GM12878 (cell line): Measurements from ENCODE around the gene FBN3. TPM values are rescaled to one million over a fixed set of nuclear protein-coding genes. Genes with fewer than 3 reads are reported as not detected.

ENCODE experiments used
- ATAC-seq: fragments of 200-7000 bp; cut with Tn5 transposase; 3 replicates; pipeline ENCODE4 v1.9.1; 2020; ENCODE audit warnings: mild to moderate bottlenecking, moderate library complexity
- BruUV-seq: library from RNA; stranded (reverse); fragments of 400-500 nt; replicated peaks from 2 replicates; lab custom pipeline; 2021; lab: Mats Ljungman, UMichigan
- CTCF ChIA-PET: fragments of 300-600 bp; sonication (Branson Sonifier 250); formaldehyde crosslinking; extraction: SDS; loops from one replicate; lab custom pipeline; 2021; ENCODE audit warnings: inconsistent platforms; lab: Yijun Ruan, JAX
- POLR2A ChIA-PET: fragments of 350-600 bp; formaldehyde crosslinking; extraction: SDS; loops from one replicate; lab custom pipeline; 2021; ENCODE audit warnings: inconsistent platforms; lab: Charles Lee
- RAD21 ChIA-PET: fragments of 300-600 bp; sonication (Branson Sonifier 250); formaldehyde crosslinking; loops from one replicate; lab custom pipeline; 2023; ENCODE audit warnings: antibody characterized with exemption; ENCODE audit not compliant: unreplicated experiment; lab: Charles Lee
- SMC1A ChIA-PET: fragments of 300-600 bp; sonication (Branson Sonifier 250); formaldehyde crosslinking; loops from one replicate; lab custom pipeline; 2023; ENCODE audit not compliant: unreplicated experiment, uncharacterized antibody; lab: Charles Lee
- DNase-seq: peaks from one replicate; pipeline ENCODE4 v3.0.0-alpha.2; 2011; ENCODE audit warnings: low read depth, low spot score
- FAIRE-seq: peaks from 3 replicates; lab custom pipeline; 2011; peaks lifted over from hg19 to GRCh38; lab: Jason Lieb, UNC
- H2AFZ ChIP-seq: 2 replicates; pipeline ENCODE4 v1.6.0; 2011; ENCODE audit warnings: low read depth, low read length, control low read depth; ENCODE audit not compliant: control insufficient read depth
- H3K27ac ChIP-seq: 2 replicates; pipeline ENCODE4 v1.5.1; 2011; ENCODE audit warnings: control low read depth; ENCODE audit not compliant: control insufficient read depth, insufficient read depth
- H3K27me3 ChIP-seq, 2 experiments: replicated peaks in 1 of 2; 2 replicates each; pipeline versions ENCODE4 v1.6.0 to v1.6.1; 2011; ENCODE audit warnings: low read length in 1 of 2; ENCODE audit not compliant: control insufficient read depth in 2 of 2, insufficient read depth in 2 of 2
- H3K36me3 ChIP-seq, 2 experiments: 2 replicates each; pipeline ENCODE4 v1.5.1; 2011; ENCODE audit warnings: low read length in 1 of 2; ENCODE audit not compliant: control insufficient read depth in 2 of 2, insufficient read depth in 2 of 2
- H3K4me1 ChIP-seq: 2 replicates; pipeline ENCODE4 v1.6.1; 2011; ENCODE audit warnings: mild to moderate bottlenecking, low read length, moderate library complexity, mixed read lengths; ENCODE audit not compliant: control insufficient read depth, insufficient read depth
- H3K4me2 ChIP-seq: 2 replicates; pipeline ENCODE4 v1.6.0; 2011; ENCODE audit warnings: control low read depth; ENCODE audit not compliant: control insufficient read depth, insufficient read depth
- H3K4me3 ChIP-seq: fragments of 200-600 bp; sonication (generic); 2 replicates; pipeline ENCODE4 v1.5.1; 2016
- H3K79me2 ChIP-seq: 2 replicates; pipeline ENCODE4 v1.6.0; 2011; ENCODE audit warnings: low read length; ENCODE audit not compliant: control insufficient read depth, insufficient read depth
- H3K9ac ChIP-seq: 2 replicates; pipeline ENCODE4 v1.8.0; 2011; ENCODE audit warnings: low read length, control low read depth, mixed read lengths; ENCODE audit not compliant: control insufficient read depth, insufficient read depth
- H3K9me3 ChIP-seq: replicated peaks from 3 replicates; pipeline ENCODE4 v1.5.1; 2011; ENCODE audit warnings: mild to moderate bottlenecking, low read length; ENCODE audit not compliant: control insufficient read depth, insufficient read depth
- H4K20me1 ChIP-seq: 2 replicates; pipeline ENCODE4 v1.6.0; 2011; ENCODE audit not compliant: control insufficient read depth, insufficient read depth
- CBX3 ChIP-seq: fragments of 200-600 bp; sonication (generic); IDR thresholded peaks from 2 replicates; pipeline ENCODE4 v1.6.1; 2016; ENCODE audit warnings: low read depth, borderline replicate concordance
- JUND ChIP-seq: IDR thresholded peaks from 2 replicates; pipeline ENCODE4 v1.6.1; 2012; ENCODE audit warnings: low read depth, mild to moderate bottlenecking, low read length, improper control_type of control experiment, moderate library complexity
- KLF5 ChIP-seq: fragments of 450-650 bp; IDR thresholded peaks from 2 replicates; pipeline ENCODE4 v1.6.1; 2014; ENCODE audit warnings: mild to moderate bottlenecking; ENCODE audit not compliant: partially characterized antibody
- MEF2B ChIP-seq: fragments of 450-650 bp; IDR thresholded peaks from 2 replicates; pipeline ENCODE4 v1.6.1; 2018; ENCODE audit warnings: mild to moderate bottlenecking, moderate library complexity; ENCODE audit not compliant: partially characterized antibody, poor library complexity, severe bottlenecking
- RB1 ChIP-seq: fragments of 450-650 bp; formaldehyde crosslinking; IDR thresholded peaks from 2 replicates; pipeline ENCODE4 v1.6.1; 2017; ENCODE audit warnings: mild to moderate bottlenecking, borderline replicate concordance
- WGBS: methylation state at CpG from one replicate; pipeline ENCODE4 v1.1.6; 2016; ENCODE audit warnings: low lambda C conversion rate; ENCODE audit not compliant: insufficient replicate concordance, insufficient coverage; ENCODE audit errors: missing lambda C conversion rate; 5-methylcytosine and 5-hydroxymethylcytosine counted together
- in situ Hi-C: fragments of 300-500 bp; cut with MboI; formaldehyde crosslinking; loops from 9 replicates; pipeline ENCODE4 v1.14.3; 2018; ENCODE audit warnings: mixed read lengths
- intact Hi-C: fragments of 100-400 bp; cut with micrococcal nuclease; formaldehyde crosslinking; loops from one replicate; pipeline ENCODE4 v1.14.2; 2022; ENCODE audit not compliant: unreplicated experiment
- polyA plus RNA-seq, 11 experiments: library from polyadenylated mRNA; depleted of rRNA in 4 of 11; unstranded in 6 of 11; stranded (reverse) in 5 of 11; fragments of >200 nt; fragmentation: Nextera tagmentation in 4 of 11; fragmentation: Illumina TruSeq in 1 of 11; extraction: Ambion mirVana in 4 of 11; extraction: Trizol in 1 of 11; gene quantifications; 1 replicate in 1 of 11; 2 replicates in 10 of 11; pipeline versions ENCODE4 v1.2.1 to v1.2.3, GENCODE V29; 2011 to 2016; ENCODE audit warnings: inconsistent platforms in 2 of 11, missing spikeins in 2 of 11, low read depth in 1 of 11
- total RNA-seq, 4 experiments: library from RNA; depleted of rRNA in 3 of 4; stranded (reverse); fragments of >200 nt in 3 of 4; fragmentation: Illumina TruSeq in 1 of 4; extraction: Trizol in 1 of 4; gene quantifications; 2 replicates each; pipeline versions ENCODE4 v1.2.1 to v1.2.3, GENCODE V29; 2013 to 2021
- TF ChIP-seq, protein P1 (sequence below): fragments of 450-650 bp; IDR thresholded peaks from 2 replicates; pipeline ENCODE4 v1.6.1; 2016; ENCODE audit warnings: mild to moderate bottlenecking, moderate library complexity, borderline replicate concordance
- TF ChIP-seq, protein P2 (sequence below): fragments of 450-650 bp; IDR thresholded peaks from 2 replicates; pipeline ENCODE4 v1.6.1; 2017; ENCODE audit warnings: low read depth, mild to moderate bottlenecking, moderate library complexity
- TF ChIP-seq, protein P3 (sequence below): fragments of 450-650 bp; IDR thresholded peaks from 2 replicates; pipeline ENCODE4 v1.6.1; 2014; ENCODE audit warnings: mild to moderate bottlenecking
- TF ChIP-seq, protein P4 (sequence below): fragments of 450-650 bp; formaldehyde crosslinking; IDR thresholded peaks from 2 replicates; pipeline ENCODE4 v1.4.0; 2020; ENCODE audit warnings: mild to moderate bottlenecking, moderate library complexity

The FBN3 gene
- total and polyA plus RNA-seq, 10 of the 15 experiments (the other 5 are each of a cell fraction or from before 2014, with no cell fraction given), result 0.05 TPM; not detected in 9

DNA sequence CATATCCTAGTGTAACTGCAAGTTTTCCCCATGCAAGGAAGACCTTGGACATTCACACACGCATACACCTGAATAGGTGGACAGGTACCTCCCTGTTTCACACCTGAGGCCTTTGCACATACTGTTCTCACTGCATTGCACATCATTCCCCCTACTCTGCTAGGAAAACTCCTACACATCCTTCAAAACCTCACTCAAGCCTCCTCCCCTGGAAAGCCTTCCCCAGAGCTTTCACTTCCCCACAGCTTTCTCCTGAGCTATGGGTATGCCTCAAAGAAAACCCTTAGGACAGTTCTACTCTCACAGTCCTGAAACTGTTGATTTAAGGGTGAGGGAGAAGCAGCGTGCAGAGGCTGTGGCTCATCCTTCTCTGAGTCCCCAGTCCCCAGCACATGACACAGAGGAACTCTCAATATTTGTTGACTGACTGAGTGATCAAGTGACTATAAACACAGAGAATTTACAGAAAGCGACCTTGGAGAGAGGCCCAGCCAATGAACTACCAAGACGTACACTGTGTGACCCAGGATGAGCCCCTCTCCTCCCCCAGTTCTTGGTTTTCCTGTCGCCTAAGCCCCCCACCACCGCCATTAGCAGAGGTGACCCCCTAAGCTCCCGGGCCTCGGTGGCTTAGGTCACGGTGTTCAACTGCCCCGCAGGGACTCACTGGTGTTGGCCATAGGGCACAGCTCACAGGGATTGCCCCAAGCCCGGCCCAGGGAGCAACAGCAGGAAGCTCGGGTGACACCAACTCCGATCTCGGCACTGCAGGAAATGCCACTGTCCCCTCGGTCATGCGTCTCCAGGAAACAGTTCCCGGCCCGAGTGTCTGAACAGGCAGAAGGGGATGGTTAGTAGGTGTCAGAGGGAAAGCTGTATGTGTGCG, 40.6 kb downstream of the FBN3 start:
- BruUV-seq, result no TSS peak
- Histone ChIP-seq H2AFZ (no peak overlapping the region), H3K79me2 (no peaks in the 10 kb centered on the region), H3K27me3 (no peaks in the 10 kb centered on the region), H4K20me1 (no peaks in the 10 kb centered on the region), H3K4me3 (no peak overlapping the region), H3K36me3 (no peaks in the 10 kb centered on the region), H3K9ac (no peak overlapping the region), H3K4me2 (no peak overlapping the region), H3K9me3 (no peaks in the 10 kb centered on the region), H3K4me1 (no peaks in the 10 kb centered on the region), H3K27ac (no peak overlapping the region)
- in situ Hi-C loops (no loop called here), intact Hi-C loops (no loop called here)
- ATAC-seq (no peak), FAIRE-seq (no peak), DNase-seq (no peak)
- WGBS, result 49% methylated on average over 19 of the region's 19 CpGs
- CTCF ChIA-PET, result no interaction called here
- POLR2A ChIA-PET, result no interaction called here
- SMC1A ChIA-PET, result no interaction called here
- RAD21 ChIA-PET, result no interaction called here
- TF ChIP-seq, protein P1, sequence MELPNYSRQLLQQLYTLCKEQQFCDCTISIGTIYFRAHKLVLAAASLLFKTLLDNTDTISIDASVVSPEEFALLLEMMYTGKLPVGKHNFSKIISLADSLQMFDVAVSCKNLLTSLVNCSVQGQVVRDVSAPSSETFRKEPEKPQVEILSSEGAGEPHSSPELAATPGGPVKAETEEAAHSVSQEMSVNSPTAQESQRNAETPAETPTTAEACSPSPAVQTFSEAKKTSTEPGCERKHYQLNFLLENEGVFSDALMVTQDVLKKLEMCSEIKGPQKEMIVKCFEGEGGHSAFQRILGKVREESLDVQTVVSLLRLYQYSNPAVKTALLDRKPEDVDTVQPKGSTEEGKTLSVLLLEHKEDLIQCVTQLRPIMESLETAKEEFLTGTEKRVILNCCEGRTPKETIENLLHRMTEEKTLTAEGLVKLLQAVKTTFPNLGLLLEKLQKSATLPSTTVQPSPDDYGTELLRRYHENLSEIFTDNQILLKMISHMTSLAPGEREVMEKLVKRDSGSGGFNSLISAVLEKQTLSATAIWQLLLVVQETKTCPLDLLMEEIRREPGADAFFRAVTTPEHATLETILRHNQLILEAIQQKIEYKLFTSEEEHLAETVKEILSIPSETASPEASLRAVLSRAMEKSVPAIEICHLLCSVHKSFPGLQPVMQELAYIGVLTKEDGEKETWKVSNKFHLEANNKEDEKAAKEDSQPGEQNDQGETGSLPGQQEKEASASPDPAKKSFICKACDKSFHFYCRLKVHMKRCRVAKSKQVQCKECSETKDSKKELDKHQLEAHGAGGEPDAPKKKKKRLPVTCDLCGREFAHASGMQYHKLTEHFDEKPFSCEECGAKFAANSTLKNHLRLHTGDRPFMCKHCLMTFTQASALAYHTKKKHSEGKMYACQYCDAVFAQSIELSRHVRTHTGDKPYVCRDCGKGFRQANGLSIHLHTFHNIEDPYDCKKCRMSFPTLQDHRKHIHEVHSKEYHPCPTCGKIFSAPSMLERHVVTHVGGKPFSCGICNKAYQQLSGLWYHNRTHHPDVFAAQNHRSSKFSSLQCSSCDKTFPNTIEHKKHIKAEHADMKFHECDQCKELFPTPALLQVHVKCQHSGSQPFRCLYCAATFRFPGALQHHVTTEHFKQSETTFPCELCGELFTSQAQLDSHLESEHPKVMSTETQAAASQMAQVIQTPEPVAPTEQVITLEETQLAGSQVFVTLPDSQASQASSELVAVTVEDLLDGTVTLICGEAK, result no peak
- TF ChIP-seq RB1 (no peak), KLF5 (no peak), JUND (no peak), CBX3 (no peak), MEF2B (no peak)
- TF ChIP-seq, protein P2, sequence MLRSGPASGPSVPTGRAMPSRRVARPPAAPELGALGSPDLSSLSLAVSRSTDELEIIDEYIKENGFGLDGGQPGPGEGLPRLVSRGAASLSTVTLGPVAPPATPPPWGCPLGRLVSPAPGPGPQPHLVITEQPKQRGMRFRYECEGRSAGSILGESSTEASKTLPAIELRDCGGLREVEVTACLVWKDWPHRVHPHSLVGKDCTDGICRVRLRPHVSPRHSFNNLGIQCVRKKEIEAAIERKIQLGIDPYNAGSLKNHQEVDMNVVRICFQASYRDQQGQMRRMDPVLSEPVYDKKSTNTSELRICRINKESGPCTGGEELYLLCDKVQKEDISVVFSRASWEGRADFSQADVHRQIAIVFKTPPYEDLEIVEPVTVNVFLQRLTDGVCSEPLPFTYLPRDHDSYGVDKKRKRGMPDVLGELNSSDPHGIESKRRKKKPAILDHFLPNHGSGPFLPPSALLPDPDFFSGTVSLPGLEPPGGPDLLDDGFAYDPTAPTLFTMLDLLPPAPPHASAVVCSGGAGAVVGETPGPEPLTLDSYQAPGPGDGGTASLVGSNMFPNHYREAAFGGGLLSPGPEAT, result no peak
- TF ChIP-seq, protein P3, sequence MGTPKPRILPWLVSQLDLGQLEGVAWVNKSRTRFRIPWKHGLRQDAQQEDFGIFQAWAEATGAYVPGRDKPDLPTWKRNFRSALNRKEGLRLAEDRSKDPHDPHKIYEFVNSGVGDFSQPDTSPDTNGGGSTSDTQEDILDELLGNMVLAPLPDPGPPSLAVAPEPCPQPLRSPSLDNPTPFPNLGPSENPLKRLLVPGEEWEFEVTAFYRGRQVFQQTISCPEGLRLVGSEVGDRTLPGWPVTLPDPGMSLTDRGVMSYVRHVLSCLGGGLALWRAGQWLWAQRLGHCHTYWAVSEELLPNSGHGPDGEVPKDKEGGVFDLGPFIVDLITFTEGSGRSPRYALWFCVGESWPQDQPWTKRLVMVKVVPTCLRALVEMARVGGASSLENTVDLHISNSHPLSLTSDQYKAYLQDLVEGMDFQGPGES, result no peak
- TF ChIP-seq, protein P4, sequence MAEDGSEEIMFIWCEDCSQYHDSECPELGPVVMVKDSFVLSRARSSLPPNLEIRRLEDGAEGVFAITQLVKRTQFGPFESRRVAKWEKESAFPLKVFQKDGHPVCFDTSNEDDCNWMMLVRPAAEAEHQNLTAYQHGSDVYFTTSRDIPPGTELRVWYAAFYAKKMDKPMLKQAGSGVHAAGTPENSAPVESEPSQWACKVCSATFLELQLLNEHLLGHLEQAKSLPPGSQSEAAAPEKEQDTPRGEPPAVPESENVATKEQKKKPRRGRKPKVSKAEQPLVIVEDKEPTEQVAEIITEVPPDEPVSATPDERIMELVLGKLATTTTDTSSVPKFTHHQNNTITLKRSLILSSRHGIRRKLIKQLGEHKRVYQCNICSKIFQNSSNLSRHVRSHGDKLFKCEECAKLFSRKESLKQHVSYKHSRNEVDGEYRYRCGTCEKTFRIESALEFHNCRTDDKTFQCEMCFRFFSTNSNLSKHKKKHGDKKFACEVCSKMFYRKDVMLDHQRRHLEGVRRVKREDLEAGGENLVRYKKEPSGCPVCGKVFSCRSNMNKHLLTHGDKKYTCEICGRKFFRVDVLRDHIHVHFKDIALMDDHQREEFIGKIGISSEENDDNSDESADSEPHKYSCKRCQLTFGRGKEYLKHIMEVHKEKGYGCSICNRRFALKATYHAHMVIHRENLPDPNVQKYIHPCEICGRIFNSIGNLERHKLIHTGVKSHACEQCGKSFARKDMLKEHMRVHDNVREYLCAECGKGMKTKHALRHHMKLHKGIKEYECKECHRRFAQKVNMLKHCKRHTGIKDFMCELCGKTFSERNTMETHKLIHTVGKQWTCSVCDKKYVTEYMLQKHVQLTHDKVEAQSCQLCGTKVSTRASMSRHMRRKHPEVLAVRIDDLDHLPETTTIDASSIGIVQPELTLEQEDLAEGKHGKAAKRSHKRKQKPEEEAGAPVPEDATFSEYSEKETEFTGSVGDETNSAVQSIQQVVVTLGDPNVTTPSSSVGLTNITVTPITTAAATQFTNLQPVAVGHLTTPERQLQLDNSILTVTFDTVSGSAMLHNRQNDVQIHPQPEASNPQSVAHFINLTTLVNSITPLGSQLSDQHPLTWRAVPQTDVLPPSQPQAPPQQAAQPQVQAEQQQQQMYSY (CRISPR knock-in tag), result no peak
